Neural cell (in vitro differentiated cells): ENCODE data around the gene REPIN1. TPM values are rescaled to one million over a fixed set of nuclear protein-coding genes. Genes with fewer than 3 reads are reported as not detected.

Experiments used
- H2AFZ ChIP-seq: fragments of 200-600, 300-800 bp; sonication (generic), shearing (Covaris generic); 2 replicates; pipeline ENCODE4 v1.6.0; 2014; ENCODE audit warnings: low read depth, mild to moderate bottlenecking, antibody characterized with exemption, low read length, moderate library complexity
- H3F3A ChIP-seq: fragments of 200-600 bp; shearing (Covaris generic); 2 replicates; pipeline ENCODE4 v1.6.1; 2016; ENCODE audit warnings: mild to moderate bottlenecking, moderate library complexity, mixed read lengths, antibody characterized with exemption, low read length; ENCODE audit not compliant: insufficient read depth, poor library complexity, severe bottlenecking
- H3K27ac ChIP-seq: fragments of 200-600, 300-800 bp; sonication (generic), shearing (Covaris generic); 2 replicates; pipeline ENCODE4 v1.5.1; 2014; ENCODE audit warnings: mild to moderate bottlenecking, low read length, moderate library complexity
- H3K27me3 ChIP-seq: fragments of 300-800, 200-600 bp; sonication (generic), shearing (Covaris generic); 2 replicates; pipeline ENCODE4 v1.6.0; 2014; ENCODE audit warnings: mild to moderate bottlenecking, low read depth, low read length, moderate library complexity; ENCODE audit not compliant: insufficient read depth
- H3K36me3 ChIP-seq: fragments of 300-800, 200-600 bp; sonication (generic), shearing (Covaris generic); 2 replicates; pipeline ENCODE4 v1.5.1; 2014; ENCODE audit warnings: mild to moderate bottlenecking, antibody characterized with exemption, low read length, moderate library complexity; ENCODE audit not compliant: insufficient read depth
- H3K4me2 ChIP-seq: fragments of 300-800, 200-600 bp; sonication (generic), shearing (Covaris generic); 2 replicates; pipeline ENCODE4 v1.6.0; 2014; ENCODE audit warnings: mild to moderate bottlenecking, low read length
- H3K4me3 ChIP-seq: fragments of 300-800, 200-600 bp; sonication (generic), shearing (Covaris generic); 2 replicates; pipeline ENCODE4 v1.5.1; 2014; ENCODE audit warnings: mild to moderate bottlenecking, low read length, moderate library complexity
- H3K79me2 ChIP-seq: fragments of 200-600 bp; shearing (Covaris generic); replicated peaks from 2 replicates; pipeline ENCODE4 v1.6.0; 2014; ENCODE audit warnings: mild to moderate bottlenecking, low read length, moderate library complexity; ENCODE audit not compliant: insufficient read depth
- H3K9ac ChIP-seq: fragments of 300-800, 200-600 bp; sonication (generic), shearing (Covaris generic); 2 replicates; pipeline ENCODE4 v1.6.1; 2016; ENCODE audit warnings: mild to moderate bottlenecking, low read length, mixed read lengths
- H3K9me2 ChIP-seq: fragments of 200-600 bp; shearing (Covaris generic); 2 replicates; pipeline ENCODE4 v1.6.1; 2016; ENCODE audit warnings: mild to moderate bottlenecking, low read length, mixed read lengths; ENCODE audit not compliant: insufficient read depth
- H3K9me3 ChIP-seq: fragments of 200-600, 300-800 bp; sonication (generic), shearing (Covaris generic); 2 replicates; pipeline ENCODE4 v1.6.1; 2016; ENCODE audit warnings: mild to moderate bottlenecking, mixed run types, low read length, moderate library complexity, mixed read lengths
- H4K20me1 ChIP-seq: fragments of 200-600 bp; shearing (Covaris generic); 2 replicates; pipeline ENCODE4 v1.6.1; 2016; ENCODE audit warnings: mild to moderate bottlenecking, mixed run types; ENCODE audit not compliant: insufficient read depth
- EP300 ChIP-seq: fragments of 450-650 bp; conservative IDR thresholded peaks from 2 replicates; pipeline ENCODE4 v1.6.1; 2014; ENCODE audit warnings: antibody characterized with exemption, mild to moderate bottlenecking, moderate library complexity; ENCODE audit not compliant: poor library complexity, severe bottlenecking
- EZH2 ChIP-seq: fragments of 200-600, 300-800 bp; shearing (Covaris generic), sonication (generic); IDR thresholded peaks from 2 replicates; pipeline ENCODE4 v1.6.1; 2014; ENCODE audit warnings: antibody characterized with exemption, low read length, borderline replicate concordance, mild to moderate bottlenecking; ENCODE audit not compliant: insufficient read depth, poor library complexity, severe bottlenecking
- MXI1 ChIP-seq: fragments of 450-650 bp; conservative IDR thresholded peaks from 2 replicates; pipeline ENCODE4 v1.6.1; 2014; ENCODE audit warnings: antibody characterized with exemption, mild to moderate bottlenecking; ENCODE audit not compliant: poor library complexity, severe bottlenecking
- POLR2AphosphoS5 ChIP-seq: IDR thresholded peaks from 2 replicates; pipeline ENCODE4 v1.6.1; 2012
- RAD21 ChIP-seq: fragments of 450-650 bp; conservative IDR thresholded peaks from 2 replicates; pipeline ENCODE4 v1.6.1; 2014; ENCODE audit warnings: antibody characterized with exemption, mild to moderate bottlenecking, moderate library complexity
- SMC3 ChIP-seq: fragments of 450-650 bp; conservative IDR thresholded peaks from 2 replicates; pipeline ENCODE4 v1.6.1; 2014; ENCODE audit warnings: antibody characterized with exemption, mild to moderate bottlenecking, moderate library complexity; ENCODE audit not compliant: poor library complexity
- TAF1 ChIP-seq: IDR thresholded peaks from 2 replicates; pipeline ENCODE4 v1.6.1; 2012; ENCODE audit warnings: low read depth
- polyA plus RNA-seq: library from polyadenylated mRNA; depleted of rRNA; stranded (reverse); fragments of >200 nt; gene quantifications from 2 replicates; pipeline ENCODE4 v1.2.3, GENCODE V29; 2014
- TF ChIP-seq, protein P1 (sequence below): IDR thresholded peaks from 2 replicates; pipeline ENCODE4 v1.6.1; 2012; ENCODE audit warnings: borderline replicate concordance
- TF ChIP-seq, protein P2 (sequence below): fragments of 450-650 bp; IDR thresholded peaks from 2 replicates; pipeline ENCODE4 v1.5.1; 2014; ENCODE audit warnings: antibody characterized with exemption, mild to moderate bottlenecking, moderate library complexity; ENCODE audit not compliant: poor library complexity, severe bottlenecking

Gene REPIN1
- polyA plus RNA-seq, 1 donor from 2014 or later: 95.5 TPM

DNA sequence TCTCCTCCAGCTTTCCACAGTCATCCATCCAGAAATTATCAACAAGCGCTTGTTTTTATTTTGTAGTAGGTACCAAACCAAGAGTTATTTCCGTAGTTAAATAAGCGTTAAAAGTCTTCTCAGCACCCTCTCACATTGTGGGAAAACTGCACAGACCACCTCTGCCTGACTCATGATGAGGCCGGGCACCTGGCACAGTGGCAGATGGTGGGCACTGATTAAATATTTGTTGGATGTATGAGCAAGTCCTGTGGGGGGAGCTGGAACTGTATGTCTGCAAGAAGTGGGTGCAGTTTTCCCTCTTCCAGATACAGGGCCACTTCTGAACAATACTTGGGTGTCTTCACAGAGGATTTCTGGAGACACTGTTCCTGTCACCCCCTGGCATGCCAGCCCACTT lies 5.3 kb upstream of the REPIN1 start:
- Histone ChIP-seq H3K36me3 (no peaks in the 10 kb centered on the region), H3K79me2 (no peaks in the 10 kb centered on the region), H3K27ac (no peak overlapping the region), H3K9ac (no peak overlapping the region), H3F3A (no peaks in the 10 kb centered on the region), H3K4me2 (no peak overlapping the region), H3K9me3 (no peaks in the 10 kb centered on the region), H3K9me2 (no peaks in the 10 kb centered on the region), H2AFZ (no peak overlapping the region), H3K4me3 (no peak overlapping the region), H4K20me1 (no peaks in the 10 kb centered on the region), H3K27me3 (no peaks in the 10 kb centered on the region)
- TF ChIP-seq EZH2 (no peak), EP300 (no peak), RAD21 (no peak), SMC3 (no peak)
- TF ChIP-seq, protein P1, sequence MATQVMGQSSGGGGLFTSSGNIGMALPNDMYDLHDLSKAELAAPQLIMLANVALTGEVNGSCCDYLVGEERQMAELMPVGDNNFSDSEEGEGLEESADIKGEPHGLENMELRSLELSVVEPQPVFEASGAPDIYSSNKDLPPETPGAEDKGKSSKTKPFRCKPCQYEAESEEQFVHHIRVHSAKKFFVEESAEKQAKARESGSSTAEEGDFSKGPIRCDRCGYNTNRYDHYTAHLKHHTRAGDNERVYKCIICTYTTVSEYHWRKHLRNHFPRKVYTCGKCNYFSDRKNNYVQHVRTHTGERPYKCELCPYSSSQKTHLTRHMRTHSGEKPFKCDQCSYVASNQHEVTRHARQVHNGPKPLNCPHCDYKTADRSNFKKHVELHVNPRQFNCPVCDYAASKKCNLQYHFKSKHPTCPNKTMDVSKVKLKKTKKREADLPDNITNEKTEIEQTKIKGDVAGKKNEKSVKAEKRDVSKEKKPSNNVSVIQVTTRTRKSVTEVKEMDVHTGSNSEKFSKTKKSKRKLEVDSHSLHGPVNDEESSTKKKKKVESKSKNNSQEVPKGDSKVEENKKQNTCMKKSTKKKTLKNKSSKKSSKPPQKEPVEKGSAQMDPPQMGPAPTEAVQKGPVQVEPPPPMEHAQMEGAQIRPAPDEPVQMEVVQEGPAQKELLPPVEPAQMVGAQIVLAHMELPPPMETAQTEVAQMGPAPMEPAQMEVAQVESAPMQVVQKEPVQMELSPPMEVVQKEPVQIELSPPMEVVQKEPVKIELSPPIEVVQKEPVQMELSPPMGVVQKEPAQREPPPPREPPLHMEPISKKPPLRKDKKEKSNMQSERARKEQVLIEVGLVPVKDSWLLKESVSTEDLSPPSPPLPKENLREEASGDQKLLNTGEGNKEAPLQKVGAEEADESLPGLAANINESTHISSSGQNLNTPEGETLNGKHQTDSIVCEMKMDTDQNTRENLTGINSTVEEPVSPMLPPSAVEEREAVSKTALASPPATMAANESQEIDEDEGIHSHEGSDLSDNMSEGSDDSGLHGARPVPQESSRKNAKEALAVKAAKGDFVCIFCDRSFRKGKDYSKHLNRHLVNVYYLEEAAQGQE: no peak

DNA sequence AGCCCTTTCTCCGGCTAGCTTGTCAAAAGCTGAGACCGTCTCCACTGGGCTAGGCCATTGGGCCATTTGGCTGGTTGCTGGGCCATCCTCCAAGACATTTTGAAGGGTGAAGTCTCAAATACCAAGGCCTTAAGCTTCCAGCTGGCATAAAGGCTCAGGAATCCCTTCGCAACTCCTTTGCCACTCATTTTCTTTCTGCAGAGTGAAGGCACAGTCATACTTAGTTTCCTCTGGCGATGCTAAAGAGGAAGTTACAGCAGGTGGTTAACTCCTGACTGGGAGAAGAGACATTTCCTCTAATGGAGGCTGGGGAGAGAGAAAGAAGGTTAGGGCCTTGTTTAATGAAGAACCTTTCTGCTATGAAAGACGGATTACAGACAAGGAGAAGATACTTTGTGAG lies 4.8 kb upstream of the REPIN1 start:
- H3F3A ChIP-seq: no peaks in the 10 kb centered on the region
- TF ChIP-seq MXI1 (no peak), TAF1 (no peak), SMC3 (no peak), EP300 (no peak), POLR2AphosphoS5 (no peak), RAD21 (no peak), EZH2 (no peak)
- TF ChIP-seq, protein P1: no peak
- TF ChIP-seq, protein P2, sequence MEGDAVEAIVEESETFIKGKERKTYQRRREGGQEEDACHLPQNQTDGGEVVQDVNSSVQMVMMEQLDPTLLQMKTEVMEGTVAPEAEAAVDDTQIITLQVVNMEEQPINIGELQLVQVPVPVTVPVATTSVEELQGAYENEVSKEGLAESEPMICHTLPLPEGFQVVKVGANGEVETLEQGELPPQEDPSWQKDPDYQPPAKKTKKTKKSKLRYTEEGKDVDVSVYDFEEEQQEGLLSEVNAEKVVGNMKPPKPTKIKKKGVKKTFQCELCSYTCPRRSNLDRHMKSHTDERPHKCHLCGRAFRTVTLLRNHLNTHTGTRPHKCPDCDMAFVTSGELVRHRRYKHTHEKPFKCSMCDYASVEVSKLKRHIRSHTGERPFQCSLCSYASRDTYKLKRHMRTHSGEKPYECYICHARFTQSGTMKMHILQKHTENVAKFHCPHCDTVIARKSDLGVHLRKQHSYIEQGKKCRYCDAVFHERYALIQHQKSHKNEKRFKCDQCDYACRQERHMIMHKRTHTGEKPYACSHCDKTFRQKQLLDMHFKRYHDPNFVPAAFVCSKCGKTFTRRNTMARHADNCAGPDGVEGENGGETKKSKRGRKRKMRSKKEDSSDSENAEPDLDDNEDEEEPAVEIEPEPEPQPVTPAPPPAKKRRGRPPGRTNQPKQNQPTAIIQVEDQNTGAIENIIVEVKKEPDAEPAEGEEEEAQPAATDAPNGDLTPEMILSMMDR: no peak
- H3K27ac ChIP-seq: no peak overlapping the region
- H3K36me3 ChIP-seq: no peaks in the 10 kb centered on the region
- no peak overlapping the region for H2AFZ ChIP-seq
- H3K4me3 ChIP-seq: no peak overlapping the region
- no peak overlapping the region for H3K4me2 ChIP-seq
- H3K27me3 ChIP-seq: no peaks in the 10 kb centered on the region
- H3K79me2 ChIP-seq: no peaks in the 10 kb centered on the region
- H3K9ac ChIP-seq: no peak overlapping the region
- no peaks in the 10 kb centered on the region for H4K20me1 ChIP-seq
- no peaks in the 10 kb centered on the region for H3K9me3 ChIP-seq
- H3K9me2 ChIP-seq: no peaks in the 10 kb centered on the region
